Activated CD4-positive, alpha-beta T cell treated with anti-CD3 and anti-CD28 coated beads, Interleukin-2, Interleukin-4, amounts not matched to agents 100 ng/mL and 50 ng/mL, durations not matched to agents 16 hours and 8 hours (primary cell): ENCODE measurements around the gene PPP6R2.
"Not testable (repeated sequence)": the region's sequence is repeated elsewhere in the genome, so short reads cannot be mapped to it uniquely, and the experiment has no call there.

Source experiments
- DNase-seq: peaks from one replicate; pipeline ENCODE4 v3.0.0-alpha.2; 2020; ENCODE audit warnings: low spot score

PPP6R2 gene

DNA sequence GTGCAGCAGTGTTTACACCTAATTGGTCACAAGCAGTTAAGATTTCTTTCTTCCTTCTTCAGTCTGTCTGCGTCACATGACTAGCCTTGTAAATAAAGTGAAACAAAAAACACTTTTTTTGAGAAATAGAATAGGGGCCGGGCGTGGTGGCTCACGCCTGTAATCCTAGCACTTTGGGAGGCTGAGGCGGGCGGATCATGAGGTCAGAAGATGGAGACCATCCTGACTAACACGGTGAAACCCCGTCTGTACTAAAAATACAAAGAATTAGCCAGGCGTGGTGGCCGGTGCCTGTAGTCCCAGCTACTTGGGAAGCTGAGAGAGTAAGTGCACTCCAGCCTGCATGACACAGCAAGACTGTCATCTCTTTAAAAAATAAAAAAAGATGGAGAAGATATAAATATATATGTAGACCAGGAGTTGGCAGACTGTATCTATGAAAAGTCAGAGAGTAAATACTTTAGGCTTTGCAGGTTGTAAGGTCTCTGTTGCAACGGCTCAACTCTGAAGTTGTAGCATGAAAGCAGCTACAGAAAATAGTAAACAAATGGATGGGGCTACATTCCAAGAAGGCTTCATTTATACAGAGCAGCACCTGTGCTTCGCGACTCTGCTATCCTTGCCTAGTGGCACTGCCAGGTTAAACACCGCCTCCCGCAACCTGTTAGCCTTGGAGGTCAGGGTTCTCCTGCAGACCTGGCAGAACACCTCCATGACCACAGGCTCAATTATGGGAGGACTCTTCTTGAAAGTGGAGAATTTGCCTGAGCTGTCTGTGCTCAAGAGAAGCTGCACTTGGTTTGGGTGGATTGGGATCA lies 55.9 kb downstream of the PPP6R2 start:
- DNase-seq = no peak

GRCh38 chr22:50399751-50400331 lies 56.7 kb downstream of the PPP6R2 start:
- peak; percentile 14 for DNase-seq

DNA sequence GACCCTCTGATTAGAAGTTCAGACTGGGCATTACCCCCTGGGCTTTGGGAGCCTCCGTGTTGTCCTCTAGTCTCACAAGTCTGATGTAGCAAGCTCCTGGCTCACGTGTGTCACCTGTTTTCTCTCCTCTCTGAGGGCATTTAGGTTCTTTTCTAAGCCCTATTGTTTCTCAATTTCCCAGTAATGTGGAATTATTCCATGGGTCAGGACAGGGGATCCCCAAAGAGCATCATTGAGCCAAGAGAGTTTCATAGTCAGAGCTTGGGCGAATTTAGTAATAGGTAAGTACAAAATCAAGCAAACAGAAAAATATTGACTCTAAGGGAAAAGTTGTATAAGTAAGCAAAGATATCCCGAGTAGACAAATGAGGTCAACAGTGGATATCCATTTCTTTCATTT lies 57.3 kb downstream of the PPP6R2 start:
- no peak for DNase-seq

- DNase-seq = no peak
These were observed 57.8 kb downstream of the PPP6R2 start for GRCh38 chr22:50400931-50401330.

GRCh38 chr22:50401907-50402306 lies 58.8 kb downstream of the PPP6R2 start:
- no peak for DNase-seq

DNA sequence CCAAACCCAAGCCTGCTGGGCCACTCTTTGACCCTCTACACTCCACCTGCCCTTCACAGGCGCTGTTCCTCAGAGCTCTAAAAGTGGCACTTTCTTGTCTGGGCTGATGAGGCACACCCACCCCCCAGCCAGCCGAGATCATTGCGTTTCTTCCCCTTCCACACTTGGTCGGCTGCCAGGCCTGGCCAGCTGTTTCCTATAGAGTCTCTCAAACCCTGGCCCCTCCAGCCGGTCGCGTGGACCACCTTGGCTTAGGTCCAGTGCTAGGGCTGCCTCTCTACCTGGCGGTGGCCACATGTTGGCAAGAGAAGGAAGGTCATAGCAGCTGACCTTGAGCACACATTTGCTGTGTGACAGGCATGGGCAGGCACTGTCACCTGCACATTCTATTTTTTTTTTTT lies 60.6 kb downstream of the PPP6R2 start:
- no peak for DNase-seq

DNA sequence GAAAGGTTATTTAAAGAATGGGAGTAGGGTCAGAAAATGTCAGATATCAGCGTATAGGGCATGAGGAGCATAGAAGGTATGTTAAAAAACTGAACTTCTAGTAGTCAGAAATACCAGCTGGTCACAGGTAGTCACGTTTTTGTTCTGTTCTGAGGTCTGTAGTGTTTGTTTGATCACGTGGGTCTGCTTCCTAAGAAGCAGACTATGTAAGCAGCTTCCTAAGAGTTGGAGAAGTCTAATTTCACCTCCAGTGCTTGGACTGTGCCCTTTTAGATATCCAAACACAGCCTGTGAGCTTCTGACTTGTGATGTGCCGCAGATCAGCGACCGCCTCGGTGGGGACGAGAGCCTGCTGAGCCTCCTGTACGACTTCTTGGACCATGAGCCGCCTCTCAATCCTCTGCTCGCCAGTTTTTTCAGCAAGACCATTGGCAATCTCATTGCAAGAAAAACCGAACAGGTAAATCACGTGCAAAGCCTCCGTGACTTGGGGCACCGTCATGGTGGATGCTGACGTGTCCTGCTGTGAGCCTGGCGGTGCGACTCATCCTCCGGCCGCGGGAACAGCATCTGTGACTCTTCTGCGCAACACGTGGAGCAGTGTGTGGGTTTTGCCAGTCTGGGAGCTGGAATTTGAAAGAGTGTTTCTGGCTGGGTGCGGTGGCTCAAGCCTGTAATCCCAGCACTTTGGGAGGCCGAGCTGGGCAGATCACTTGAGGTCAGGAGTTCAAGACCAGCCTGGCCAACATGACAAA lies 63.5 kb downstream of the PPP6R2 start:
- DNase-seq = no peak

DNA sequence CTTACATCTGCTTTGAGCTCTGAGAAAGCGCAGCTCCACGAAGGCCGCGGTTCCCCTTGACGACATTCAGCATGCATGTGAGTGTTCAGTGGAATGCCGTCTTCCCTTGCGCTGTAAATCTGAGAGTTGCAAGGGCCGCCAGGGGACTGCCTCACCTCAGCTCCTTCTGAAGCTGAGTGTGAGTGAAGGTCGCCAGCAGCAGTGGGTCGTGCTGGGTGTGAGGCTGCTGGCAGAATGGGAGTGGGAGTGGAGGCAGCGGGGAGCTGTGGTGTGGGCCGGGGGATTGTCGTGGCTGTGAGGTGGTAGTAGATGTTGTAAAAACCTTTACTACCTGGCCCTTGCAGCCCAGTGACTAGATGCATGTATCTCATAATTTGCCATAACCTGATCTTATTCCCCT lies 65.2 kb downstream of the PPP6R2 start:
- DNase-seq = no peak

GRCh38 chr22:50408954-50409353 lies 65.8 kb downstream of the PPP6R2 start:
- not testable (repeated sequence) for DNase-seq

GRCh38 chr22:50414476-50415248 lies 71.5 kb downstream of the PPP6R2 start:
- DNase-seq = no peak

DNA sequence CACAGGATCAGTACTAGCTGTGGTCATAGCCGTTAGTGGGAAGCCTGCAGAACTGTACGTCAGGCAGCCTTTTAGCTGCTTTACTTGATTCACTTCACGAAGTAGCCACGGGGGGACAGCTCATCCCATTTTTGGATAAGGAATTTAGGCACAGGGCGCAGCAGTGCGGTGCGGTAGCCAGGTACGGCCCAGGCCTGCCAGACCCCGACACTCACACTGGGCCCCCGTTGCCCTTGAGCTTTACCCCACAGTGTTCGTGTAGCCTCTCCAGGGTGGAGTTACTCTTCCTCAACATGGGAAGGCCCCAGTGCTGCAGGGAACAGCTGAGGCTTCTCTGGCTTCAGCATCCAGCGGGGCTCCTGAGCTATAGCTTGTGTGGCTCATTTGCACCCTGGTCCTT lies 72.3 kb downstream of the PPP6R2 start:
- no peak for DNase-seq

DNA sequence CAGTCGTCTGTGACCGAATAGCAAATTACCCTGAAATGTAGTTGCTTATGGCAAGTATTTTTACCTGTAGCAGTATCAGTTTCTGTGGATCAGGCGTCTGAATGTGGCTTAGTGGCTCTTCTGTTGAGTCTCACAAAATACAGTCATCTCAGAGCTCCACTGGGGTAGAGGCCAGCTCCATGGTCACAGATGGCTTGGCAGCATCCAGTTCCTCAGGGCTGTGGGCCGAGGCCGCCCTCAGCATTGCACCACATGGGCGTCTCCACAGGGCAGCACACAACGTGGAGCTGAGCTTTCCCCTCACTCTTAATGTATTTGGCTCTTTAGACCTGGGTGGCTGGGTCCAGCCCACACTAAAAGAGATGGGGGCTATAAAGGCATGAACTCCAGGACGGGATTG lies 73.9 kb downstream of the PPP6R2 start:
- no peak for DNase-seq

DNA sequence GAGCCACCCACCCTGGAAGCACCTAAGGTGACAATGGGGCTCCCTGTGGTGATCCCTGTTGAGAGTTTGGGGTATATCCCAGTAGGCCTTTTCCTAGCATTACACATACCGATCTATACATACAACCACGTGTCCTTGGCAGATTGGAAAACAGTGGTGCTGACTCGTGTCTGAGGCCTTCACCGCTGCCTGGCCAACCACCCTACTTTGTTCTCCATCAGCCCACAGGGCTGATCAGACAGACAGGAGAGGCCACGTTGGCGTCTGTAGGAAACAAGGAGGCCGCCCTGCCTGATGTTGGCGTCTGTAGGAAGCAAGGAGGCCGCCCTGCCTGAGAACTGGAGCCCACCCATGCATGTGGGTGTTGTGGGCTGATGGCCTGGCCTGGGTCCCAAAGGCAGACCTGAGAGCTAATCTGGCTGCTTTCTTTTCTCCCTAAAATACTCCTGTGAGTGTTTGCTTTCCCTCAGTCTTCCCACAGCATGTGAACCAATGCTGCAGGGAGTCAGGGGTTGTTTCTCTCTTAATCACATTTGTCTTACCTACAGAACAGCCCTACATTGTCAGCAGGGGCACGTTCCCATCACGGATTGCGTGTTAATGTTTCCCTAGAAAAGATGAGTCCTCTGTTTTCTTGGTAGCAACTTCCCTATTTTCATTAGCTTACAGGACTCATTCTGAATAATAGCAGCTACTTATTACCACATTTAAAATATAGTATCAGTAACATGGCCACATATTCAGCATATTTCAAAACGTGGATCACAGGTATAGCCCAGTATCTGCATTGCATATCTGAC lies 74.5 kb downstream of the PPP6R2 start:
- DNase-seq = no peak

GRCh38 chr22:50418624-50419023 lies 75.5 kb downstream of the PPP6R2 start:
- DNase-seq = no peak

DNA sequence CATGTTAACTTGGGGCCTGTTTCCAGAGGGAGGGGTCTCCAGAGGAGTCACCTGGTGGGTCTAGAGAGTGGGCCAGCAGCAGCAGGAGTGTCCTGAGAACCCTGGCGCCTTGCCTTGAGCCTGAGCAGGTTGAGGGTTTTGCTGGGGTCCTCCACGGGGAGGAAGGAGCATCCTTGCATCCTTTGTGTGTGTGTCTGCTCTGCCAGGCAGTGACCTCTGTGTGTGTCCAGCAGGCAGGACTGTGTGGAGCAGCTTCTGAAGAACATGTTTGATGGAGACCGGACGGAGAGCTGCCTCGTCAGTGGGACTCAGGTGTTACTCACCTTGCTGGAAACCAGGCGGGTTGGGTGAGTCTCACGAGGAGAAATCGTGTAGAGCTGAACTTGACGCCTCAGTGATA lies 76.0 kb downstream of the PPP6R2 start:
- no peak for DNase-seq

DNA sequence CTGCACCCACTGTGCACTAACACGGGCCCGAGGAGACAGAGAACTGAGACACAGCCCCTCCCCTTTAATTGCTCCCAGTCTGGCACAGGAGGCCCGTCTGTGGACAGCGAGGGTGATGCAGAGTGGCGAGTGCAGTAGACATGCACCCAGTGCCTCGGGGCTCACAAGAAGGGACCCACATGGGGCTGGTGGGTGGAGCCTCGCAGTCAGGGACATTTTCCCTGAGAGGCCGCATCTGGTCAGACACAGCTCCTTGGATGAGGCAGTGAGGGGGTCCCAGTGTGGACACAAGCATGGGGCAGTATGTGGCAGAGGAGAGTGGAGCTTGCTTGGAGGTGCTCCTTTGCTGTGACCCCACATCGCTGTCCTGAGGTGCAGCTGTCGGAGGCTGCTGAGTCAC lies 76.9 kb downstream of the PPP6R2 start:
- no peak for DNase-seq

- no peak for DNase-seq
These were observed 77.5 kb downstream of the PPP6R2 start for GRCh38 chr22:50420581-50420980.

- DNase-seq = no peak
These were observed 78.9 kb downstream of the PPP6R2 start for GRCh38 chr22:50422046-50422445.

GRCh38 chr22:50422961-50423815 lies 80.1 kb downstream of the PPP6R2 start:
- no peak for DNase-seq

- DNase-seq = no peak
These were observed 80.8 kb downstream of the PPP6R2 start for GRCh38 chr22:50423956-50424355.
